Erythroblast (primary cell): ENCODE data around the gene AFAP1L2.
"Not testable (repeated sequence)": the region's sequence is repeated elsewhere in the genome, so short reads cannot be mapped to it uniquely, and the experiment has no call there.

Experiments used
- DNase-seq, 2 experiments: peaks; one replicate each; lab custom pipeline; 2025; lab: John Stamatoyannopoulos, UW
- GATA1 ChIP-seq: IDR thresholded peaks from 2 replicates; pipeline ENCODE4 v1.6.1; 2011; ENCODE audit warnings: low read depth, mild to moderate bottlenecking, control low read depth, low read length, moderate library complexity
- POLR2A ChIP-seq: IDR thresholded peaks from 2 replicates; pipeline ENCODE4 v1.6.1; 2011; ENCODE audit warnings: mild to moderate bottlenecking, low read length

The AFAP1L2 gene

GRCh38 chr10:114336823-114337509, 67.3 kb downstream of the AFAP1L2 start:
- no peak for DNase-seq
- TF ChIP-seq POLR2A (no peak), GATA1 (no peak)

GRCh38 chr10:114335614-114336013, 68.7 kb downstream of the AFAP1L2 start:
- no peak for DNase-seq
- no peak for TF ChIP-seq GATA1
- no peak for TF ChIP-seq POLR2A

GRCh38 chr10:114334301-114334700, 70.0 kb downstream of the AFAP1L2 start:
- TF ChIP-seq GATA1 (no peak), POLR2A (no peak)
- DNase-seq: no peak

- DNase-seq: not testable (repeated sequence)
These were observed 70.9 kb downstream of the AFAP1L2 start for GRCh38 chr10:114333441-114333840.

- no peak for DNase-seq
- TF ChIP-seq POLR2A (no peak), GATA1 (no peak)
These were observed 71.8 kb downstream of the AFAP1L2 start for GRCh38 chr10:114332301-114333192.

GRCh38 chr10:114329634-114330365, 74.5 kb downstream of the AFAP1L2 start:
- TF ChIP-seq POLR2A (no peak), GATA1 (no peak)
- DNase-seq: no peak

- TF ChIP-seq POLR2A: no peak
- TF ChIP-seq GATA1: no peak
- DNase-seq: no peak
These were observed 75.4 kb downstream of the AFAP1L2 start for GRCh38 chr10:114328874-114329273.

GRCh38 chr10:114328441-114328812, 75.9 kb downstream of the AFAP1L2 start:
- TF ChIP-seq GATA1: no peak
- TF ChIP-seq POLR2A: no peak
- DNase-seq: no peak

- no peak for TF ChIP-seq POLR2A
- TF ChIP-seq GATA1: no peak
- DNase-seq: no peak
These were observed 76.5 kb downstream of the AFAP1L2 start for GRCh38 chr10:114327537-114328440.

- no peak for DNase-seq
- TF ChIP-seq GATA1 (no peak), POLR2A (no peak)
These were observed 77.5 kb downstream of the AFAP1L2 start for GRCh38 chr10:114326795-114327194.

- DNase-seq: no peak
- no peak for TF ChIP-seq GATA1
- TF ChIP-seq POLR2A: no peak
These were observed 81.3 kb downstream of the AFAP1L2 start for GRCh38 chr10:114323023-114323422.

GRCh38 chr10:114322344-114322743, 82.0 kb downstream of the AFAP1L2 start:
- no peak for DNase-seq
- TF ChIP-seq POLR2A: no peak
- no peak for TF ChIP-seq GATA1
